Loucy (cell line): ENCODE data around the gene OLFML1.

Source experiments
- EZH2phosphoT487 ChIP-seq: fragments of 200-600 bp; IDR thresholded peaks from 2 replicates; pipeline ENCODE4 v1.6.1; 2018; ENCODE audit warnings: antibody characterized with exemption, mild to moderate bottlenecking, moderate library complexity, borderline replicate concordance
- TF ChIP-seq, protein P1 (sequence below): fragments of 200-600 bp; sonication (generic); conservative IDR thresholded peaks from 2 replicates; pipeline ENCODE4 v1.5.1; 2014; ENCODE audit warnings: mild to moderate bottlenecking, antibody characterized with exemption, low read length

DNA sequence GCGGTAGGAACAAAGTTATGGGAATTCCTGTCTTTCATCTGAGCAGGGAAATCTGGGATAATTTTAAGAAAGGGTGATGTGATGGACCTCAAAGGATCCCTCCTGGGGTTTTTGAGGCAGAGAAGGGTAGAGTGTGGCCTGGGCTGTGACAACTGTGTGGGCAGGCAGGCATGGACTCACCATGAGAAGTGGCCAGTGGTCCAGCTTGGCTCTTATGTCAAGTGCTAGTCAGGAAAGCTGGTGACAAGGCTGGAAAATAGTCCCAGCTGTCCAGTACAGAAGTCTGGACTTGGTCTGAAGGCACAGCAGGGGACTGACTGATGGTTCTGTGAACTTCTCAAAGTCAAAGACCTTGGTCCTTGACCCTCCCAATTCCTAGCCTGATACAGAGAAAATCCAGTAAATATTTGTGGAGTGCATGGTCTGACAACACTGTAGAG, 30.2 kb downstream of the OLFML1 start:
- TF ChIP-seq, protein P1, sequence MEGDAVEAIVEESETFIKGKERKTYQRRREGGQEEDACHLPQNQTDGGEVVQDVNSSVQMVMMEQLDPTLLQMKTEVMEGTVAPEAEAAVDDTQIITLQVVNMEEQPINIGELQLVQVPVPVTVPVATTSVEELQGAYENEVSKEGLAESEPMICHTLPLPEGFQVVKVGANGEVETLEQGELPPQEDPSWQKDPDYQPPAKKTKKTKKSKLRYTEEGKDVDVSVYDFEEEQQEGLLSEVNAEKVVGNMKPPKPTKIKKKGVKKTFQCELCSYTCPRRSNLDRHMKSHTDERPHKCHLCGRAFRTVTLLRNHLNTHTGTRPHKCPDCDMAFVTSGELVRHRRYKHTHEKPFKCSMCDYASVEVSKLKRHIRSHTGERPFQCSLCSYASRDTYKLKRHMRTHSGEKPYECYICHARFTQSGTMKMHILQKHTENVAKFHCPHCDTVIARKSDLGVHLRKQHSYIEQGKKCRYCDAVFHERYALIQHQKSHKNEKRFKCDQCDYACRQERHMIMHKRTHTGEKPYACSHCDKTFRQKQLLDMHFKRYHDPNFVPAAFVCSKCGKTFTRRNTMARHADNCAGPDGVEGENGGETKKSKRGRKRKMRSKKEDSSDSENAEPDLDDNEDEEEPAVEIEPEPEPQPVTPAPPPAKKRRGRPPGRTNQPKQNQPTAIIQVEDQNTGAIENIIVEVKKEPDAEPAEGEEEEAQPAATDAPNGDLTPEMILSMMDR: no peak
- TF ChIP-seq EZH2phosphoT487: no peak
